ENCODE results near the gene METTL6.

DNA sequence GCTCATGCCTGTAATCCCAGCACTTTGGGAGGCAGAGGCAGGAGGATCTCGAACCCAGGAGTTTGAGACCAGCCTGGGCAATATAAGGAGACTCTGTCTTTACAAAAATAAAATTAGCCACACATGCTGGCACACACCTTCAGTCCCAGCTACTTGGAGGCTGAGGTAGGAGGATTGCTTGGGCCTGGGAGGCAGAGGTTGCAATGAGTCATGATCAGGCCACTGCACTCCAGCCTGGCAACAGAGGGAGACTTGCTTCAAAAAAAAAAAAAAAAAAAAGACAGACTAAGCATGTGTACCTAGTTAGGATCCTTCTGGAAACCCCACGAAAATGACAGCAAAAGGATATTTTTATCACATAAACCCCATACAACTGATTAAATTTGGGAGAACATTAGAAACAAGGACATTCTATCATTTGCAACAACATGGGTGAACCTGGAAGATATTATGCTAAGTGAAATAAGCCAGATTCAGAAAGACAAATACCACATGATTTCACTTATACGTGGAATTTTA is 44.9 kb downstream of the METTL6 start:
- TF ChIP-seq, protein P1, sequence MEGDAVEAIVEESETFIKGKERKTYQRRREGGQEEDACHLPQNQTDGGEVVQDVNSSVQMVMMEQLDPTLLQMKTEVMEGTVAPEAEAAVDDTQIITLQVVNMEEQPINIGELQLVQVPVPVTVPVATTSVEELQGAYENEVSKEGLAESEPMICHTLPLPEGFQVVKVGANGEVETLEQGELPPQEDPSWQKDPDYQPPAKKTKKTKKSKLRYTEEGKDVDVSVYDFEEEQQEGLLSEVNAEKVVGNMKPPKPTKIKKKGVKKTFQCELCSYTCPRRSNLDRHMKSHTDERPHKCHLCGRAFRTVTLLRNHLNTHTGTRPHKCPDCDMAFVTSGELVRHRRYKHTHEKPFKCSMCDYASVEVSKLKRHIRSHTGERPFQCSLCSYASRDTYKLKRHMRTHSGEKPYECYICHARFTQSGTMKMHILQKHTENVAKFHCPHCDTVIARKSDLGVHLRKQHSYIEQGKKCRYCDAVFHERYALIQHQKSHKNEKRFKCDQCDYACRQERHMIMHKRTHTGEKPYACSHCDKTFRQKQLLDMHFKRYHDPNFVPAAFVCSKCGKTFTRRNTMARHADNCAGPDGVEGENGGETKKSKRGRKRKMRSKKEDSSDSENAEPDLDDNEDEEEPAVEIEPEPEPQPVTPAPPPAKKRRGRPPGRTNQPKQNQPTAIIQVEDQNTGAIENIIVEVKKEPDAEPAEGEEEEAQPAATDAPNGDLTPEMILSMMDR (IDR thresholded peaks at IDR 0.05) = no peak
- no peak for TF ChIP-seq POLR2A (IDR thresholded peaks at IDR 0.05)
